ENCODE results near the gene CLEC2L. TPM values are rescaled to one million over a fixed set of nuclear protein-coding genes. Genes with fewer than 3 reads are reported as not detected.

The CLEC2L gene
- total RNA-seq (2021; fragmentation: NEBNext Ultra II Directional; extraction: Animal tissue kit (Norgen Biotek cat#: 25700)) (0.20 TPM in 1 of 2 replicates, not detected in the other), polyA plus RNA-seq (2011; rRNA removed) (1.5 and 1.9 TPM in 2 replicates), polyA minus RNA-seq (2011; rRNA and poly(A)+ RNA removed) (0.37 and 0.38 TPM in 2 replicates)
- polyA plus RNA-seq (2011; cell fraction: cytosol; rRNA removed): 1.0 TPM
- polyA plus RNA-seq (2011; cell fraction: nucleus; rRNA removed): 1.7 TPM
- polyA plus RNA-seq (2012, experiment 1 of 2): 0.50 to 0.68 TPM (median 0.50 TPM) in 3 of 4 replicates, not detected in the other
- 0.38 TPM for polyA plus RNA-seq (2012, experiment 2 of 2)
- 0.30 TPM for polyA plus RNA-seq (2013, experiment 1 of 2)
- polyA plus RNA-seq (2013, experiment 2 of 2): 0.18 TPM
- polyA minus RNA-seq (2011; cell fraction: cytosol; rRNA and poly(A)+ RNA removed): not detected
- 0.30 TPM for polyA minus RNA-seq (2011; cell fraction: nucleus; rRNA and poly(A)+ RNA removed)
- long read RNA-seq, experiment 1: 0 reads
- long read RNA-seq, experiment 2: 0 reads

DNA sequence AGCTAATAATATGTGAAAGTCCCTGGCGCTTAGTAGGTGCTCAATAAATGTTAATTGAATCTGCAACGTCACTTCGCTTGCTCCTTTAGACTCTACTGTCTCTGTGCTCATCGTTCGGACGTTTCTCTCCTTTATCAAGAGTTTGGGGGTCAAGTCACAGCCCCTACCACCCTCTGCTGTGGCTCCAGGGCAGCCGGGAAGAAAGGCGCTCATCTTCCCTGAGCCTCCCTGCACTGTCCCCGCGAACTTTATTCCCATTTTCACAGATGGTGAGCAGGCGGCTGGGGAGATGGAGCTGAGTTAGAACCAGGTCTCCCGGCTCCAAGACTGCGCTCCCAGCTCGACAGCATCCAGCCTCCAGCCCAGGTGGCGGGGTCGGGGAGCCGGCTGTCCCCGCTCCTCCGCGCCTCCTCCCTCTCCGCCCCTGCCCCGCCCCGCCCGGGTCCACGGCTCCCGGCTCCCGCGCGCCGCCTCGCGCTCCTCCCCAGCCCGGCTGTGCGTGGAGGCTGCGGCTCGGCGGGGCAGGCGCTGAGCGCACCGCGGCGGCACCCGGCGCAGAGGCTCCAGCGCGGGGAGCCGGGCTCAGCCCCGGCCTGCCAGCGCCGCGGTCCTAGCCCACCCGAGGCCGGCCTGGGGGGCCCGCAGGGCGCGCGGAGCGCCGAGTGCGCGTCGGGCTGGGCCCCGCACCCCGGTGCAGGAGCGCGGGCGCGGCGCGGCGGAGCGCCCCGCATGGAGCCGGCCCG lies at the start of gene CLEC2L:
Gene CLEC2L (plus strand): TSS at position 487 of the 743 bp plus-strand sequence. CDS start 243 bp downstream, at position 730.
- H4K8ac ChIP-seq (ENCODE audit: extremely low read depth, insufficient read depth, low read length): peak within 1 kb of the TSS; percentile 62; the same call in 1 of the 2 replicates
- peak within 1 kb of the TSS; percentile 43 to 69 (median 49) for H3K4me3 ChIP-seq (ENCODE audit: extremely low read depth in 1 of 4, insufficient read depth in 2 of 4, low read depth in 3 of 4, low read length in 4 of 4)
- no peak within 1 kb of the TSS for H2AK5ac ChIP-seq (ENCODE audit: low read depth, low read length)
- no peaks in the 10 kb centered on the region for H3K36me3 ChIP-seq (ENCODE audit: control insufficient read depth in 2 of 4, insufficient read depth in 4 of 4, low read length in 3 of 4)
- H3K79me1 ChIP-seq (ENCODE audit: low read depth, low read length): no peaks in the 10 kb centered on the region
- TF ChIP-seq RBBP5 (IDR thresholded peaks at IDR 0.05; ENCODE audit: borderline replicate concordance, low read depth, low read length) (0 out of 2 replicates have a peak, but pooled peaks have one; percentile 17), KDM1A (IDR thresholded peaks at IDR 0.05; ENCODE audit: borderline replicate concordance, low read length) (no peak), SAP30 (IDR thresholded peaks at IDR 0.05; ENCODE audit: insufficient read depth, insufficient replicate concordance, low read length) (no peak), SUZ12 (IDR thresholded peaks at IDR 0.05; ENCODE audit: low read length) (peak; percentile 66; the same call in 1 of the 2 replicates), EZH2 (IDR thresholded peaks at IDR 0.05; ENCODE audit: low read depth, low read length, severe bottlenecking) (peak; percentile 64), POLR2A (IDR thresholded peaks at IDR 0.05; ENCODE audit: control extremely low read depth in 1 of 2, low read depth in 2 of 2, low read length in 2 of 2) (no peak)
- H2BK20ac ChIP-seq (ENCODE audit: low read length): no peak within 1 kb of the TSS
- CTCF ChIA-PET (ENCODE audit: partially characterized antibody): interaction anchor here (0.7 to 1.6 kb wide), 4 partner anchors 19 to 202 kb away, joined by 3 to 5 read pairs (median 3); no protein-coding TSS in a partner anchor
- no peak within 1 kb of the TSS for H3K23ac ChIP-seq (ENCODE audit: insufficient read length)
- peaks cover 0 to 2% of the 10 kb centered on the region in 2 experiments for H4K20me1 ChIP-seq (replicated peaks in 1 of 2; ENCODE audit: control insufficient read depth in 1 of 2, insufficient read depth in 2 of 2, low read length in 2 of 2)
- FAIRE-seq (no peak), DNase-seq (ENCODE audit: low read depth in 1 of 2, low spot score in 2 of 2) (peak in 1 of 2 experiments; percentile 61)
- peak within 1 kb of the TSS; percentile 50; the same call in 1 of the 2 replicates for H2BK12ac ChIP-seq (ENCODE audit: low read depth, low read length)
- no peak within 1 kb of the TSS for H2BK120ac ChIP-seq (replicated peaks; ENCODE audit: low read depth, low read length)
- H3K27ac ChIP-seq (ENCODE audit: low read depth, low read length): no peak within 1 kb of the TSS
- H4K91ac ChIP-seq (replicated peaks; ENCODE audit: insufficient read length, low read length): peak within 1 kb of the TSS; percentile 74
- peaks cover 0 to 4% of the 10 kb centered on the region in 2 experiments; a peak in 2 of 4 replicates for H3K9me3 ChIP-seq (ENCODE audit: insufficient read depth in 2 of 2, low read depth in 1 of 2, low read length in 1 of 2)
- peak within 1 kb of the TSS in 1 of 4 experiments; percentile 44; a peak in 1 of 7 replicates for H3K9ac ChIP-seq (replicated peaks in 1 of 4; ENCODE audit: extremely low read depth in 1 of 4, low read depth in 3 of 4, low read length in 3 of 4)
- no peak within 1 kb of the TSS for H4K5ac ChIP-seq (ENCODE audit: insufficient read length, low read depth, low read length)
- no peak within 1 kb of the TSS for H3K4ac ChIP-seq (replicated peaks; ENCODE audit: insufficient read length, low read depth, low read length)
- WGBS, 2 experiments (ENCODE audit: extremely low coverage in 1 of 2, insufficient coverage in 1 of 2, insufficient read length in 1 of 2, insufficient replicate concordance in 2 of 2, low coverage in 1 of 2, low lambda C conversion rate in 2 of 2, missing lambda C conversion rate in 1 of 2): 5% methylated on average over 27 of the region's 75 CpGs; no CpG with 5 or more reads in 1 of the 2 experiments
- H3K79me2 ChIP-seq (ENCODE audit: control insufficient read depth in 1 of 2, insufficient read depth in 2 of 2, low read length in 2 of 2): no peaks in the 10 kb centered on the region
- H2AFZ ChIP-seq (ENCODE audit: low read length): peak within 1 kb of the TSS; percentile 95
- H2BK5ac ChIP-seq (ENCODE audit: low read depth, low read length): no peak within 1 kb of the TSS
- H2BK15ac ChIP-seq (ENCODE audit: low read length): no peak within 1 kb of the TSS
- no peak within 1 kb of the TSS for H3K14ac ChIP-seq (ENCODE audit: insufficient read length)
- H3K18ac ChIP-seq (ENCODE audit: extremely low read depth, low read length): no peak within 1 kb of the TSS; the same call in 1 of the 2 replicates
- peaks cover 20 to 47% (median 37%) of the 10 kb centered on the region in 4 experiments for H3K27me3 ChIP-seq (replicated peaks in 1 of 4; ENCODE audit: control insufficient read depth in 3 of 4, extremely low read depth in 1 of 4, insufficient read depth in 3 of 4, low read length in 3 of 4)
- H3K23me2 ChIP-seq (ENCODE audit: low read depth, low read length): peaks cover 5% of the 10 kb centered on the region; the same call in 1 of the 2 replicates
- H3K4me2 ChIP-seq (ENCODE audit: insufficient read depth in 1 of 2, low read depth in 2 of 2, low read length in 2 of 2): peak within 1 kb of the TSS; percentile 64 to 84
- POLR2A ChIA-PET (ENCODE audit: partially characterized antibody): interaction anchor here (0.8 to 1.7 kb wide), 3 partner anchors 15 to 18 kb away, joined by 3 to 5 read pairs (median 4); no protein-coding TSS in a partner anchor
- no peak within 1 kb of the TSS for H3K56ac ChIP-seq (replicated peaks; ENCODE audit: insufficient read length, low read depth, low read length)
- H3K4me1 ChIP-seq (replicated peaks in 1 of 4; ENCODE audit: control insufficient read depth in 3 of 4, insufficient read depth in 4 of 4, low read length in 3 of 4): peaks cover 0 to 7% (median 0%) of the 10 kb centered on the region in 4 experiments; a peak in 2 of 7 replicates

Measured in H1 (cell line).